ENCODE results near the gene NUBPL.

- no peak for TF ChIP-seq POLR2A (IDR thresholded peaks at IDR 0.05)
- TF ChIP-seq, protein P1, sequence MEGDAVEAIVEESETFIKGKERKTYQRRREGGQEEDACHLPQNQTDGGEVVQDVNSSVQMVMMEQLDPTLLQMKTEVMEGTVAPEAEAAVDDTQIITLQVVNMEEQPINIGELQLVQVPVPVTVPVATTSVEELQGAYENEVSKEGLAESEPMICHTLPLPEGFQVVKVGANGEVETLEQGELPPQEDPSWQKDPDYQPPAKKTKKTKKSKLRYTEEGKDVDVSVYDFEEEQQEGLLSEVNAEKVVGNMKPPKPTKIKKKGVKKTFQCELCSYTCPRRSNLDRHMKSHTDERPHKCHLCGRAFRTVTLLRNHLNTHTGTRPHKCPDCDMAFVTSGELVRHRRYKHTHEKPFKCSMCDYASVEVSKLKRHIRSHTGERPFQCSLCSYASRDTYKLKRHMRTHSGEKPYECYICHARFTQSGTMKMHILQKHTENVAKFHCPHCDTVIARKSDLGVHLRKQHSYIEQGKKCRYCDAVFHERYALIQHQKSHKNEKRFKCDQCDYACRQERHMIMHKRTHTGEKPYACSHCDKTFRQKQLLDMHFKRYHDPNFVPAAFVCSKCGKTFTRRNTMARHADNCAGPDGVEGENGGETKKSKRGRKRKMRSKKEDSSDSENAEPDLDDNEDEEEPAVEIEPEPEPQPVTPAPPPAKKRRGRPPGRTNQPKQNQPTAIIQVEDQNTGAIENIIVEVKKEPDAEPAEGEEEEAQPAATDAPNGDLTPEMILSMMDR (IDR thresholded peaks at IDR 0.05) = no peak
These were observed 201.8 kb downstream of the NUBPL start for GRCh38 chr14:31763041-31763440.

Data from lower leg skin (tissue), 3 donors.